Stimulated activated CD8-positive, alpha-beta memory T cell treated with anti-CD3 and anti-CD28 coated beads, Interleukin-12 subunit alpha, Interleukin-12 subunit beta, amount 100 ng/mL, for 24 hours (primary cell): ENCODE measurements around the gene KRTAP5-11.
"Not testable (repeated sequence)": the region's sequence is repeated elsewhere in the genome, so short reads cannot be mapped to it uniquely, and the experiment has no call there.

Experiments
- DNase-seq: peaks from one replicate; pipeline ENCODE4 v3.0.0-alpha.2; 2020; ENCODE audit errors: extremely low read depth

The KRTAP5-11 gene

GRCh38 chr11:71581826-71582225, 849 bp downstream of the KRTAP5-11 start:
- DNase-seq: no peak

- no peak for DNase-seq
These were observed 2.3 kb downstream of the KRTAP5-11 start for GRCh38 chr11:71580057-71581003.

- not testable (repeated sequence) for DNase-seq
These were observed 3.2 kb downstream of the KRTAP5-11 start for GRCh38 chr11:71579513-71579912.

GRCh38 chr11:71577469-71578004, 5.1 kb downstream of the KRTAP5-11 start:
- DNase-seq: no peak

- DNase-seq: not testable (repeated sequence)
These were observed 5.8 kb downstream of the KRTAP5-11 start for GRCh38 chr11:71576688-71577465.

GRCh38 chr11:71575723-71576424, 6.8 kb downstream of the KRTAP5-11 start:
- no peak for DNase-seq

GRCh38 chr11:71574418-71574817, 8.3 kb downstream of the KRTAP5-11 start:
- no peak for DNase-seq

- no peak for DNase-seq
These were observed 9.9 kb downstream of the KRTAP5-11 start for GRCh38 chr11:71572811-71573210.

- not testable (repeated sequence) for DNase-seq
These were observed 11.4 kb downstream of the KRTAP5-11 start for GRCh38 chr11:71571101-71571850.

GRCh38 chr11:71568704-71569349, 13.8 kb downstream of the KRTAP5-11 start:
- DNase-seq: no peak

GRCh38 chr11:71567633-71568032, 15.0 kb downstream of the KRTAP5-11 start:
- not testable (repeated sequence) for DNase-seq

GRCh38 chr11:71566626-71567599, 15.8 kb downstream of the KRTAP5-11 start:
- DNase-seq: not testable (repeated sequence)

GRCh38 chr11:71566081-71566620, 16.5 kb downstream of the KRTAP5-11 start:
- DNase-seq: no peak

GRCh38 chr11:71565263-71565662, 17.4 kb downstream of the KRTAP5-11 start, which contains the start of gene KRTAP5-10:
Gene KRTAP5-10 (plus strand): TSS chr11:71565563. CDS start chr11:71565588, 25 bp downstream.
- DNase-seq: no peak

GRCh38 chr11:71564430-71564829, 18.2 kb downstream of the KRTAP5-11 start:
- DNase-seq: no peak

GRCh38 chr11:71563406-71563805, 19.3 kb downstream of the KRTAP5-11 start:
- DNase-seq: no peak

GRCh38 chr11:71562120-71562519, 20.6 kb downstream of the KRTAP5-11 start:
- no peak for DNase-seq

- no peak for DNase-seq
These were observed 23.7 kb downstream of the KRTAP5-11 start for GRCh38 chr11:71558996-71559395.

- no peak for DNase-seq
These were observed 25.4 kb downstream of the KRTAP5-11 start for GRCh38 chr11:71557257-71557656.
